ENCODE data around the gene ZSCAN5C. TPM values are rescaled to one million over a fixed set of nuclear protein-coding genes. Genes with fewer than 3 reads are reported as not detected.

The ZSCAN5C gene, protein sequence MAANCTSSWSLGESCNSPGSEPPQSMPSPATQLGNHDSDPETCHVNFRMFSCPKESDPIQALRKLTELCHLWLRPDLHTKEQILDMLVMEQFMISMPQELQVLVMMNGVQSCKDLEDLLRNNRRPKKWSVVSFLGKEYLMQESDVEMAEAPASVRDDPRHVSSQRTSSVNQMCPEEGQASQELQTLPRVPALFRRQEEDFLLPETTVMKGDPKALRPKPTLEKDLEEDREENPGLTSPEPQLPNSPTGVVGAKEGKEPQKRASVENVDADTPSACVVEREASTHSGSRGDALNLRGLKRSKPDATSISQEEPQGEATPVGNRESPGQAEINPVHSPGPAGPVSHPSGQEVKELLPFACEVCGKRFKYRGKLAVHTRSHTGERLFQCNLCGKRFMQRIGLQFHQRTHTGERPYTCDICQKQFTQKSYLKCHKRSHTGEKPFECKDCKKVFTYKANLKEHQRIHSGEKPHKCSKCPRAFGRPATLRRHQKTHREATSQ
- total RNA-seq = not detected in 2 replicates

DNA sequence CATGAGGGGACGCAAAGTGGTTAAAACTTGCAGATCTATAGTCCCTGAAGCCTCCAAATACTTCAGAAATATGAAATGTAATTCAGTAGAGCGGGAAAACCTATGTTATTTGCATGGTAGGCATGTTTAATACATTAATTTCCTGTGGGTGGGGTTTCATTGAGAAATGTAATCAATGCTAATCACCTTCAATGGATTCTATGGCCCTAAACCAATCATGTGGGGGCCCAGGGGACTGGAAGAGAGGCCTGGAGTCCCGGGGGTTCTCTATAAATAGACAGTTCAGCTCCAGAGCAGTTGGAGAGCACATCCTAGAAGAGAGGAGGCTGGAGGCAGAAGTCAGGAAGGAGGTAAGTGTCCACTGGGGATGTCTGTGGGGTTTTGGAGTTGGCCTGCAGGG is at the start of gene ZSCAN5C:
Gene ZSCAN5C, plus strand, starts transcription at position 301 of the 400 bp plus-strand sequence. CDS start 3,641 bp downstream, outside the sequence.
- TF ChIP-seq, protein P1, sequence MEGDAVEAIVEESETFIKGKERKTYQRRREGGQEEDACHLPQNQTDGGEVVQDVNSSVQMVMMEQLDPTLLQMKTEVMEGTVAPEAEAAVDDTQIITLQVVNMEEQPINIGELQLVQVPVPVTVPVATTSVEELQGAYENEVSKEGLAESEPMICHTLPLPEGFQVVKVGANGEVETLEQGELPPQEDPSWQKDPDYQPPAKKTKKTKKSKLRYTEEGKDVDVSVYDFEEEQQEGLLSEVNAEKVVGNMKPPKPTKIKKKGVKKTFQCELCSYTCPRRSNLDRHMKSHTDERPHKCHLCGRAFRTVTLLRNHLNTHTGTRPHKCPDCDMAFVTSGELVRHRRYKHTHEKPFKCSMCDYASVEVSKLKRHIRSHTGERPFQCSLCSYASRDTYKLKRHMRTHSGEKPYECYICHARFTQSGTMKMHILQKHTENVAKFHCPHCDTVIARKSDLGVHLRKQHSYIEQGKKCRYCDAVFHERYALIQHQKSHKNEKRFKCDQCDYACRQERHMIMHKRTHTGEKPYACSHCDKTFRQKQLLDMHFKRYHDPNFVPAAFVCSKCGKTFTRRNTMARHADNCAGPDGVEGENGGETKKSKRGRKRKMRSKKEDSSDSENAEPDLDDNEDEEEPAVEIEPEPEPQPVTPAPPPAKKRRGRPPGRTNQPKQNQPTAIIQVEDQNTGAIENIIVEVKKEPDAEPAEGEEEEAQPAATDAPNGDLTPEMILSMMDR (IDR thresholded peaks at IDR 0.05; ENCODE audit: insufficient read depth, low read depth, low read length) = no peak
- no peak within 1 kb of the TSS for H3K4me3 ChIP-seq (ENCODE audit: low read depth, low read length)
- DNase-seq (ENCODE audit: low read depth) = no peak

DNA sequence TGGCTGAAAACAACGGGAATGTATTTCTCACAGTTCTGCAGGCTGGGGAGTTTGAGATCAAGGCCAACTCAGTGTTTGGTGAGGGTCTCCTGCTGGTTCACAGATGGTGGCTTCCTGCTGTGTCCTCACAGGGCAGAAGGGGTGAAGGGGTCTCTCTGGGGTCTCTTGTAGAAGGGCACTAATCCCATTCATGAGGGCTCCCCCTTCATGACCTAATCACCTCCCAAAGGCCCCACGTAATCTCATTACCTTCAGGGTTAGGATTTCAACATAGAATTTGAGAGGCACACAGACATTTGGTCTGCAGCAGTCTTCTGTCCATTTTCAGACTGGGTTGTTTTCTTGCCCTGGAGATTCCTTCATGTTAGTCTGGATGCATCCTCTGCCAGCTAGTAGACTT is 49.4 kb upstream of the ZSCAN5C start:
- TF ChIP-seq, protein P1 (IDR thresholded peaks at IDR 0.05; ENCODE audit: insufficient read depth, low read depth, low read length) = no peak
- H3K4me3 ChIP-seq (ENCODE audit: low read depth, low read length) = no peak overlapping the region
- DNase-seq (ENCODE audit: low read depth) = no peak

DNA sequence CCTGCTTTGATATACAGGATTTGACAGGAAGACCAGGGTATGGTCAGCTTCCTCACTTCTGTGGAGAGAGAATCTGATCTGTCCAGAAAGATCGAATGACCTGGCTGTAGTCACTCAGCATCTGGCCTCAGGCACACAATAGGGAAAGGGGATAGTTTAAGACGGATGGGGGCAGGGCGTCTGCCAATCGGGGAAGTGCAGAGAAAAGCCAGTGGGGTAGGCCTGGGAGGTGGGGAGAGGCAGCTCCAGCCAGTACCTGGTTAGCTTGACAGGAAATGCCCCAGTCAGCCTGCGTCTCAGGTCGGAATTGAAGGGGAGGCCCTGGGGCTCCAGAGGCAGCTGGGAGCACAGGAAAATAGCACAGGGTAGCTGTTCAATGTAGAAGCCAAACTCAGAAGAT is 48.6 kb upstream of the ZSCAN5C start:
- no peak overlapping the region for H3K4me3 ChIP-seq (ENCODE audit: low read depth, low read length)

DNA sequence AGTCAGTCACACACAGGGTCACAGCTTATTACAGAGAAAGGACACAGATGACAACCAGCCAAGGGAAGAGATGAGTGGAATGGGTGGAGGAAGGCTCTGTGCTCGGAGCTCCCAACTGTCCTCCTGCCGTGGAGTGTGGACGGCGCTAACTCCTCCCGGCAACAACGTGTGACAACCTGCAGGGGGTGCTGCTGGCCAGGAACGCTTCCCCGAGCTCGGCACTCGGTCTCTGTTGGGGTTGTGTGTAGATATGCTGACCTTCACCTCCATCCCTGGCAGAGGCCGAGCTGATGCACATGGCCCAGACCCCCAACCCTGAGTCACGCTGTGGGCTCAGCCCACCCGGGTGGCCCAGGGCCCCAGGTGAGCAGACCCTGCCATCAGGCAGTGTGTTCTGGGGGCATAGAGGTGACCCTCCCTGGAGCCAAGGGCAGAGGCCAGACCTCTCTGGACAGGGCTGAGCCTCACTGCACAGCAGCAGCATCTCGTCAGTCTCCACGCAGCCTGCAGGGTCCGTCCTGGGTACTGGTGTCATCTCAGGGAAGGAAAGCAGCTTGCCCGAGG is 46.9 kb upstream of the ZSCAN5C start:
- no peak for DNase-seq (ENCODE audit: low read depth)
- no peak overlapping the region for H3K4me3 ChIP-seq (ENCODE audit: low read depth, low read length)
- TF ChIP-seq, protein P1 (IDR thresholded peaks at IDR 0.05; ENCODE audit: insufficient read depth, low read depth, low read length) = peak; percentile 22

More for the DNA sequence above, 48.6 kb upstream of the ZSCAN5C start:
- TF ChIP-seq, protein P1 (IDR thresholded peaks at IDR 0.05; ENCODE audit: insufficient read depth, low read depth, low read length) = no peak
- DNase-seq (ENCODE audit: low read depth) = no peak

DNA sequence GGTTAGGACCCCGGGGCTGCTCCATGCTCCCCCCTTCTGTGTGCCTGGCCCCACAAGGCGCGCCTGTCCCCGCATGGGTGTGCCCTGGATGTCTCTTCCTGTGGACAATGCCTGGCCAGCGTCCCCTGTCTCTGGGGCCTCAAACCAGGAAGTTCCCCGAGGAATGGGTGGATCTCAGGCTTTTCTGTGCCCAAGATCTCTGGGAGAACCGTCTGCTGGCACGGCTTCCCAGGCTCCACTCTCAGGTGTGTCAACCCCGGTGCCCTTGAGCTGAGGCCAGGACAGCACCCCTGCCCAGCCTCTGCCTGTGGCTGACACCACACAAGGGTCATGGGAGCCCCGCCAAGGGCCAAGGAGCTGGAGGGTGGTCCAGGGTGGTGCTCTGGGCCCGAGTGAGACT is 45.3 kb upstream of the ZSCAN5C start:
- no peak for DNase-seq (ENCODE audit: low read depth)
- TF ChIP-seq, protein P1 (IDR thresholded peaks at IDR 0.05; ENCODE audit: insufficient read depth, low read depth, low read length) = no peak
- no peak overlapping the region for H3K4me3 ChIP-seq (ENCODE audit: low read depth, low read length)

DNA sequence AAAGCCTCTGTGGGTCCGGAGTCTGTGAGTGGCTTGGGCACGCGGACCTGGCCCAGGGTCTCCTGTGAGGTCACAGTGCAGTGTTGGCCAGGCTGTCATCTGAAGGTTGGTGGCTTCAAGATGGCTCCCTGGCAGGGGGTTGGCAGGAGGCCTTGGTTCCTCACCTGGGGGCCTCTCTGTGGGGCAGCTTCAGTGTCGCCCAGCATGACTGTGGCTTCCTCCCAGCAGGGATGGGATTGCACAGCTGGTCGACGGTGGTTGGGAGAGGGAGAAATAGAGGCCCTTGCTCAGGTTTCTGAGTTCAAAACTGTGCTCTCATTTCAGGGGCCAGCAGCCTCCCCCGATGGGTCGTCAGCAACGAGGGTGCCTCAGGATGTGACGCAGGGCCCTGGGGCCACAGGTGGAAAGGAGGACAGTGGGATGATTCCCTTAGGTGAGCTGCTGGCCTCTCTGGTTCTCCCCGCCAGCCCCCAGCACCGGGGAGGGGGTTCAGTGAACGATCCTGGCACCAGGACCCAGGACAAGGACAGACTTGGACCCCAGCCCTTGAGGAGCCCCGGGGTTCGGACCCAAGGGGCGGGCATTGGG is 43.8 kb upstream of the ZSCAN5C start:
- TF ChIP-seq, protein P1 (IDR thresholded peaks at IDR 0.05; ENCODE audit: insufficient read depth, low read depth, low read length) = no peak
- no peak overlapping the region for H3K4me3 ChIP-seq (ENCODE audit: low read depth, low read length)
- DNase-seq (ENCODE audit: low read depth) = no peak

Data from fibroblast of villous mesenchyme (primary cell).